Adipocyte (in vitro differentiated cells): ENCODE results near the gene SLC38A3.

Experiments
- DNase-seq: peaks from one replicate; pipeline ENCODE4 v3.0.0-alpha.2; 2015; ENCODE audit warnings: low read depth
- H3K27me3 ChIP-seq: replicated peaks from 2 replicates; pipeline ENCODE4 v1.7.0; 2013; ENCODE audit warnings: mild to moderate bottlenecking, low read length, moderate library complexity; ENCODE audit not compliant: control insufficient read depth, insufficient read depth
- H3K36me3 ChIP-seq: 2 replicates; pipeline ENCODE4 v1.7.0; 2013; ENCODE audit warnings: low read length, mild to moderate bottlenecking, moderate library complexity; ENCODE audit not compliant: control insufficient read depth, insufficient read depth, severe bottlenecking
- H3K4me1 ChIP-seq: 2 replicates; pipeline ENCODE4 v1.7.0; 2013; ENCODE audit warnings: mild to moderate bottlenecking, low read length, moderate library complexity; ENCODE audit not compliant: control insufficient read depth, insufficient read depth
- H3K4me3 ChIP-seq: 2 replicates; pipeline ENCODE4 v1.7.0; 2013; ENCODE audit warnings: mild to moderate bottlenecking, low read length, moderate library complexity
- H3K9ac ChIP-seq: 2 replicates; pipeline ENCODE4 v1.7.0; 2013; ENCODE audit warnings: mild to moderate bottlenecking, low read length, moderate library complexity
- H3K9me3 ChIP-seq: 2 replicates; pipeline ENCODE4 v1.7.0; 2013; ENCODE audit warnings: mild to moderate bottlenecking, low read length, moderate library complexity; ENCODE audit not compliant: control insufficient read depth

SLC38A3 gene

GRCh38 chr3:50215529-50215928 is 10.5 kb downstream of the SLC38A3 start:
- Histone ChIP-seq H3K27me3 (peaks cover 11% of the 10 kb centered on the region), H3K4me1 (peaks cover 10% of the 10 kb centered on the region), H3K36me3 (no peaks in the 10 kb centered on the region), H3K4me3 (no peak overlapping the region), H3K9me3 (no peaks in the 10 kb centered on the region), H3K9ac (no peak overlapping the region)
- DNase-seq = no peak

GRCh38 chr3:50217681-50218080 is 12.6 kb downstream of the SLC38A3 start:
- no peaks in the 10 kb centered on the region for H3K4me1 ChIP-seq
- no peaks in the 10 kb centered on the region for H3K9me3 ChIP-seq
- peaks cover 11% of the 10 kb centered on the region for H3K27me3 ChIP-seq
- H3K9ac ChIP-seq = no peak overlapping the region
- no peak for DNase-seq
- H3K36me3 ChIP-seq = no peaks in the 10 kb centered on the region
- H3K4me3 ChIP-seq = no peak overlapping the region

DNA sequence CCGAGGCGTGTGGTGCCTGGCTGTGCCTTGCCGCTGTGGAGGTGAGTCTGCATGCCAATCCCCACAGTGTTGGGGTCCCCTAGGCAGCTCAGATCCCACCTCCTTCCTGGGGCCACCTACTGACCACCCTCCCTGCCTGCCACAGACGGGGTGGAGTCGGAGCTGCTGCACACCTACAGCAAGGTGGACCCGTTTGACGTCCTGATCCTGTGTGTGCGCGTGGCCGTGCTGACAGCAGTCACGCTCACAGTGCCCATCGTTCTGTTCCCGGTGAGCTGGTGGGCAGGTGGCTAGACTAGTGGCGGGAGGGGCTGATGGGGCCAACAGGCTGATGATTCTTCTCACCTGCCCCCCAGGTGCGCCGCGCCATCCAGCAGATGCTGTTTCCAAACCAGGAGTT is 13.4 kb downstream of the SLC38A3 start:
- Histone ChIP-seq H3K9me3 (no peaks in the 10 kb centered on the region), H3K36me3 (no peaks in the 10 kb centered on the region), H3K27me3 (peaks cover 15% of the 10 kb centered on the region), H3K4me1 (no peaks in the 10 kb centered on the region), H3K4me3 (no peak overlapping the region), H3K9ac (no peak overlapping the region)
- DNase-seq = no peak

DNA sequence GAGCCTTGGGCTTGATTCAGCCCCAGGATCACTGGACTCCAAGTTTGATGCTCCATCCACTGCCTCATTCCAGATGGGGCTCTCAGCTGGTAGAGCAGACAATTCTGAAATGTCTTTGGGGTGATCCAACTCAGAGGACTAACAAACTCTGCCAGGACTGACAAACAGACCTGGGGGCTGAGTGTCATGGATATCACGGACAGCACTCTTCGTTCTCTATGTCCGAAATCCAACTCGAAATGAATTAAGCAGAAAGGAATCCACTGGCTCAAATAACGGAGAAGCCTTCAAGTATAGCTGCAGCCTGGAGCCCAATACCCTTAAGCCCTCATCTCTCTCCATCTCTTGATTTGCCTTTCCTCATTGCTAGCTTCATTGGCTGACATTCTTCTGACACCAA is 14.2 kb downstream of the SLC38A3 start:
- Histone ChIP-seq H3K4me3 (no peak overlapping the region), H3K36me3 (no peaks in the 10 kb centered on the region), H3K9ac (no peak overlapping the region), H3K4me1 (no peaks in the 10 kb centered on the region), H3K27me3 (peaks cover 19% of the 10 kb centered on the region), H3K9me3 (no peaks in the 10 kb centered on the region)
- no peak for DNase-seq

GRCh38 chr3:50220109-50220508 is 15.0 kb downstream of the SLC38A3 start:
- Histone ChIP-seq H3K27me3 (peaks cover 19% of the 10 kb centered on the region), H3K36me3 (no peaks in the 10 kb centered on the region), H3K9ac (no peak overlapping the region), H3K4me3 (no peak overlapping the region), H3K4me1 (no peaks in the 10 kb centered on the region), H3K9me3 (no peaks in the 10 kb centered on the region)
- DNase-seq = no peak

- no peaks in the 10 kb centered on the region for H3K9me3 ChIP-seq
- peaks cover 20% of the 10 kb centered on the region for H3K27me3 ChIP-seq
- no peak for DNase-seq
- H3K4me1 ChIP-seq = no peaks in the 10 kb centered on the region
- no peaks in the 10 kb centered on the region for H3K36me3 ChIP-seq
- H3K4me3 ChIP-seq = no peak overlapping the region
- no peak overlapping the region for H3K9ac ChIP-seq
These were observed 16.0 kb downstream of the SLC38A3 start for GRCh38 chr3:50221051-50221410.

DNA sequence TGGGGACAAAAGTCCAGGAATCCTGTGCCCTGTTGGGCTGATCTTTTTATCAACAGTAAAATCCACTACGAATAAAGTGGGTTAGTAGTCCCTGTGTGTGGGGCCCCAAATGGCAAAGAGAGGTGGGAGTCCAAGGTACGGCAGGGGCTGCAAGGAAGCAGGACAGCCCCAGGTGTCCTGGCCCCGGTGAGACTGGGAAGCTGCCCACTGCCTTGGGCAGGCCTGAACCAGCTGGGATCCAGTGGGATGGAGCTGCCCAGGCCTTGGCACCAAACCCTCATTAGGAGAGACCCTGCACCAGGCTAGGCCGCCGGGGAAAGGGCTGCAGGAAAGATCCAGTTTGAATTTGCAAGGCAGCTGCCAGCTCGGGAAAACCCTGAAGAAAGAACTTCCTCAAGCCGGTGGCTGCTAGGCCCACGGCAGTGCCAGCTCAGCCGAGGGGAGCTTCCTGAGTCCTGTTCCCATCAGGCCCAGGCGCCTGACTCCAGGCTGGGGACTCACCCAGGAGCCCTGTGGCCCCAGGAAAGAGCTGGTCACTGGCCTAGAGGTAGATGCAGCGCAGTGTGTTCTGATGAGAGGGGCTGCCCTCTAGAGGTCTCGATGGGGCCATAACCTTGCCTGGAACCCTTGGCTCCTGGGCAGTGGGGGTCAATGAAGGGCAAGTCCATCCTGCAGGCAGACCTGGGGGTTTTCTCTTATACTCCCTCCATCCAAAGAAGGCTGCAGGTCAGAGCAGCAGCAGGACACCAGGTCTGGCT is 16.5 kb downstream of the SLC38A3 start:
- H3K9ac ChIP-seq = no peak overlapping the region
- H3K4me3 ChIP-seq = no peak overlapping the region
- no peaks in the 10 kb centered on the region for H3K9me3 ChIP-seq
- H3K27me3 ChIP-seq = peaks cover 18% of the 10 kb centered on the region
- H3K36me3 ChIP-seq = no peaks in the 10 kb centered on the region
- H3K4me1 ChIP-seq = no peaks in the 10 kb centered on the region
- no peak for DNase-seq

DNA sequence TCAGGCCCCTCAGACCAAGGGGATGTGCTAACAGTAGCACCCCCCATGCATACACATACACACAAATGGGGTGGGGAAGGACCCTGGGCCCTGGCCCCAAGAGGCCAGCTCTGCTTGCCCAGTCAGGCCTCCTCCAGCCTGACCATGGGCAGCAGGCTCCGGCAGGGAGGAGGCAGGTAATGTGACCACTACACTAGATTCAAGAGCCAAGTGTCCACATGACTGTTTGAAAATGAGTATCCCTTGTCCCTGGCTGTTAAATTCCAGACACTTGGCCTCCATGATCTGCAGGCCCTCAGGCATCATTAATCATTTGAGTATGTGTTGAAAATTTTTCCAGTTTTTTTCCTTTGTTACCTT is 17.1 kb downstream of the SLC38A3 start:
- Histone ChIP-seq H3K27me3 (peaks cover 15% of the 10 kb centered on the region), H3K4me3 (no peak overlapping the region), H3K9me3 (no peaks in the 10 kb centered on the region), H3K36me3 (no peaks in the 10 kb centered on the region), H3K4me1 (peaks cover 5% of the 10 kb centered on the region), H3K9ac (no peak overlapping the region)
- DNase-seq = no peak

DNA sequence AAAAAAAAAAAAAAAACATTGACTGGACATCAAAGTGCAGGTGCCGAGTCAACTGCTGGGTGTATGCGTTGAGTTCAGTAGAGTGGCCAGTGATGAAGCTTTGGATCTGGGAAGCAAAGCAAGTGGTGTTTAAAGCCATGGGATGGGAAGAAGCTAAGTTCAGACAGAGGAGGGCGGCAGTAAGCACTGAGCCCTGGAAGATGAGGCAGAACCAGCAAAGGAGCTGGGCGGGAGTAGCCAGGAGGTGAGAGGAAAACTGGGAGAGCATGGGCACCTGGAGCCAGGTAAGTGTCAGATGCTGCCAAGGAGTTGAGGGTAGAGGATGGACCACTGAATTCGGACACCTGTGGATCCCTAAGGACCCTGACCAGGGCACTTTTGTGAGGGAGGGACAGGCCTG is 19.6 kb downstream of the SLC38A3 start:
- Histone ChIP-seq H3K4me1 (peaks cover 10% of the 10 kb centered on the region), H3K4me3 (no peak overlapping the region), H3K27me3 (peaks cover 14% of the 10 kb centered on the region), H3K36me3 (no peaks in the 10 kb centered on the region), H3K9me3 (no peaks in the 10 kb centered on the region), H3K9ac (no peak overlapping the region)
- no peak for DNase-seq

GRCh38 chr3:50226888-50227389 is 21.9 kb downstream of the SLC38A3 start:
- no peaks in the 10 kb centered on the region for H3K36me3 ChIP-seq
- peaks cover 14% of the 10 kb centered on the region for H3K27me3 ChIP-seq
- H3K9me3 ChIP-seq = no peaks in the 10 kb centered on the region
- peak; percentile 70 for DNase-seq
- peaks cover 10% of the 10 kb centered on the region for H3K4me1 ChIP-seq
- H3K4me3 ChIP-seq = peak overlapping the region; percentile 89
- H3K9ac ChIP-seq = peak overlapping the region; percentile 58

GRCh38 chr3:50227390-50228183 is 22.5 kb downstream of the SLC38A3 start:
- peak; percentile 97 for DNase-seq
- Histone ChIP-seq H3K4me1 (peaks cover 10% of the 10 kb centered on the region), H3K9ac (peak overlapping the region; percentile 93), H3K9me3 (no peaks in the 10 kb centered on the region), H3K4me3 (peak overlapping the region; percentile 89), H3K36me3 (no peaks in the 10 kb centered on the region), H3K27me3 (peaks cover 14% of the 10 kb centered on the region)
